IMR-90 (cell line): ENCODE measurements around the gene PLCH2. TPM values are rescaled to one million over a fixed set of nuclear protein-coding genes. Genes with fewer than 3 reads are reported as not detected.

Source experiments
- ATAC-seq: fragments of 200-7000 bp; cut with Tn5 transposase; 2 replicates; pipeline ENCODE4 v1.9.1; 2020; ENCODE audit warnings: low read depth, mild to moderate bottlenecking, moderate library complexity
- BruUV-seq: library from RNA; stranded (reverse); fragments of 400-500 nt; replicated peaks from 2 replicates; lab custom pipeline; 2021; lab: Mats Ljungman, UMichigan
- CTCF ChIA-PET: fragments of 300-600 bp; formaldehyde crosslinking; extraction: SDS; loops from one replicate; lab custom pipeline; 2021; ENCODE audit warnings: antibody characterized with exemption; lab: Yijun Ruan, JAX
- POLR2A ChIA-PET: fragments of 300-600 bp; sonication (Branson Sonifier 250); formaldehyde crosslinking; loops from one replicate; lab custom pipeline; 2022; ENCODE audit warnings: antibody characterized with exemption; ENCODE audit not compliant: unreplicated experiment; lab: Charles Lee
- DNase-seq: peaks from one replicate; pipeline ENCODE4 v3.0.0; 2013
- H2AFZ ChIP-seq: replicated peaks from 2 replicates; pipeline ENCODE3; 2013; ENCODE audit warnings: low read length, mild to moderate bottlenecking; ENCODE audit not compliant: poor library complexity
- H2AK5ac ChIP-seq: 2 replicates; pipeline ENCODE4 v1.6.1; 2013; ENCODE audit warnings: low read depth, low read length, inconsistent platforms
- H2AK9ac ChIP-seq: replicated peaks from 2 replicates; pipeline ENCODE3; 2013; ENCODE audit warnings: mild to moderate bottlenecking, low read depth, low read length, moderate library complexity; ENCODE audit not compliant: poor library complexity
- H2BK120ac ChIP-seq: 2 replicates; pipeline ENCODE4 v1.6.1; 2013; ENCODE audit warnings: low read depth, low read length, inconsistent platforms
- H2BK15ac ChIP-seq: 3 replicates; pipeline ENCODE4 v1.6.1; 2013; ENCODE audit warnings: low read depth, low read length, inconsistent platforms
- H2BK20ac ChIP-seq: 2 replicates; pipeline ENCODE4 v1.6.1; 2013; ENCODE audit warnings: low read depth, mild to moderate bottlenecking, inconsistent platforms, low read length, moderate library complexity
- H2BK5ac ChIP-seq: 2 replicates; pipeline ENCODE4 v1.6.1; 2013; ENCODE audit warnings: mild to moderate bottlenecking, low read depth, low read length, inconsistent platforms; ENCODE audit not compliant: poor library complexity, severe bottlenecking
- H3K14ac ChIP-seq: replicated peaks from 2 replicates; pipeline ENCODE4 v1.6.1; 2013; ENCODE audit warnings: low read depth, low read length, inconsistent platforms
- H3K18ac ChIP-seq: 2 replicates; pipeline ENCODE4 v1.6.1; 2013; ENCODE audit warnings: low read depth, low read length, control low read depth
- H3K23ac ChIP-seq: 2 replicates; pipeline ENCODE4 v1.6.1; 2013; ENCODE audit warnings: low read depth, low read length, inconsistent platforms
- H3K27ac ChIP-seq: 2 replicates; pipeline ENCODE4 v1.5.1; 2013; ENCODE audit warnings: mild to moderate bottlenecking, control low read depth, low read length; ENCODE audit not compliant: insufficient read depth
- H3K27me3 ChIP-seq: 2 replicates; pipeline ENCODE4 v1.6.1; 2013; ENCODE audit warnings: low read length; ENCODE audit not compliant: control insufficient read depth, insufficient read depth
- H3K36me3 ChIP-seq: 2 replicates; pipeline ENCODE4 v1.6.1; 2013; ENCODE audit warnings: low read length, mixed read lengths; ENCODE audit not compliant: control insufficient read depth, insufficient read depth
- H3K4ac ChIP-seq: 2 replicates; pipeline ENCODE4 v1.6.1; 2013; ENCODE audit warnings: low read depth, low read length, inconsistent platforms
- H3K4me1 ChIP-seq: 2 replicates; pipeline ENCODE4 v1.6.1; 2013; ENCODE audit warnings: low read length, mixed read lengths; ENCODE audit not compliant: control insufficient read depth, insufficient read depth
- H3K4me2 ChIP-seq: 2 replicates; pipeline ENCODE4 v1.6.1; 2013; ENCODE audit warnings: low read depth, mild to moderate bottlenecking, control low read depth, low read length, moderate library complexity
- H3K4me3 ChIP-seq: 2 replicates; pipeline ENCODE4 v1.5.1; 2013; ENCODE audit warnings: low read depth, mild to moderate bottlenecking, control low read depth, low read length, moderate library complexity; ENCODE audit not compliant: insufficient read depth
- H3K56ac ChIP-seq: 2 replicates; pipeline ENCODE4 v1.6.1; 2013; ENCODE audit warnings: low read length, inconsistent platforms; ENCODE audit not compliant: insufficient read depth; ENCODE audit errors: extremely low read depth
- H3K79me1 ChIP-seq, 2 experiments: 2 replicates each; pipeline ENCODE4 v1.6.1; 2013; ENCODE audit warnings: low read length in 2 of 2, inconsistent platforms in 1 of 2, low read depth in 1 of 2
- H3K9ac ChIP-seq: 2 replicates; pipeline ENCODE4 v1.6.1; 2013; ENCODE audit warnings: low read depth, low read length, control low read depth
- H3K9me1 ChIP-seq: 2 replicates; pipeline ENCODE4 v1.6.1; 2013; ENCODE audit warnings: low read length, inconsistent platforms; ENCODE audit not compliant: insufficient read depth
- H3K9me3 ChIP-seq: 2 replicates; pipeline ENCODE4 v1.6.1; 2013; ENCODE audit warnings: low read length; ENCODE audit not compliant: control insufficient read depth, insufficient read depth
- H4K20me1 ChIP-seq: 2 replicates; pipeline ENCODE4 v1.6.1; 2013; ENCODE audit warnings: low read length, inconsistent platforms; ENCODE audit not compliant: insufficient read depth
- H4K5ac ChIP-seq: 2 replicates; pipeline ENCODE4 v1.6.1; 2013; ENCODE audit warnings: mild to moderate bottlenecking, low read depth, low read length, control low read depth
- H4K8ac ChIP-seq, 2 experiments: 2 replicates each; pipeline ENCODE4 v1.6.1; 2013; ENCODE audit warnings: low read depth in 2 of 2, low read length in 2 of 2, control low read depth in 1 of 2, inconsistent platforms in 1 of 2
- H4K91ac ChIP-seq: 2 replicates; pipeline ENCODE4 v1.6.1; 2013; ENCODE audit warnings: low read depth, low read length, inconsistent platforms; ENCODE audit not compliant: insufficient read depth
- CTCF ChIP-seq: conservative IDR thresholded peaks from 2 replicates; pipeline ENCODE4 v1.5.1; 2012; ENCODE audit warnings: mild to moderate bottlenecking, low read depth, low read length, improper control_type of control experiment
- FOS ChIP-seq: fragments of 150-350 bp; IDR thresholded peaks from 2 replicates; pipeline ENCODE4 v1.6.1; 2016; ENCODE audit warnings: low read depth, low read length
- MAFK ChIP-seq: IDR thresholded peaks from 2 replicates; pipeline ENCODE4 v1.6.1; 2012; ENCODE audit warnings: low read depth, low read length, improper control_type of control experiment
- RCOR1 ChIP-seq: IDR thresholded peaks from 2 replicates; pipeline ENCODE4 v1.6.1; 2012; ENCODE audit warnings: mild to moderate bottlenecking, low read length, improper control_type of control experiment; ENCODE audit not compliant: insufficient replicate concordance
- SMC3 ChIP-seq: fragments of 150-350 bp; IDR thresholded peaks from 2 replicates; pipeline ENCODE4 v1.6.1; 2016; ENCODE audit warnings: low read depth, mild to moderate bottlenecking, antibody characterized with exemption, low read length, moderate library complexity
- WGBS, 2 experiments: methylation state at CpG; one replicate each; pipeline versions ENCODE4 v1.1.5 to v1.1.7; 2013; ENCODE audit warnings: missing lambda C conversion rate in 2 of 2; ENCODE audit not compliant: insufficient read length in 1 of 2; ENCODE audit errors: extremely low coverage in 2 of 2; 5-methylcytosine and 5-hydroxymethylcytosine counted together
- dilution Hi-C: fragments of 300-500 bp; cut with HindIII; formaldehyde crosslinking; loops from one replicate; pipeline ENCODE4 v1.14.3; 2018; ENCODE audit warnings: low sequenced_read_pairs; ENCODE audit not compliant: unreplicated experiment
- in situ Hi-C: fragments of 300-500 bp; cut with MboI; formaldehyde crosslinking; loops from 3 replicates; pipeline ENCODE4 v1.14.3; 2019; ENCODE audit warnings: low sequenced_read_pairs, inconsistent platforms, mixed read lengths
- intact Hi-C: fragments of 100-400 bp; cut with micrococcal nuclease; formaldehyde crosslinking; loops from 2 replicates; pipeline ENCODE4 v1.10.0; 2022
- polyA plus RNA-seq, 3 experiments: library from polyadenylated mRNA; depleted of rRNA; stranded (reverse); fragments of >200 nt; gene quantifications; 2 replicates each; pipeline ENCODE4 v1.2.3, GENCODE V29; 2012; ENCODE audit warnings: low replicate concordance in 1 of 3
- total RNA-seq: library from RNA; depleted of rRNA; stranded (reverse); fragments of >200 nt; gene quantifications from 2 replicates; pipeline ENCODE4 v1.2.3, GENCODE V29; 2012

The PLCH2 gene
- total and polyA plus RNA-seq, 2 of the 4 experiments (the other 2 are of a cell fraction) = 0.18 to 1.9 TPM

GRCh38 chr1:2509589-2509988 is 33.5 kb downstream of the PLCH2 start:
- BruUV-seq = no TSS peak
- ChIA-PET POLR2A (no interaction called here), CTCF (no interaction called here)
- Histone ChIP-seq H3K18ac (no peak overlapping the region), H2AK9ac (no peak overlapping the region), H2BK20ac (no peak overlapping the region), H3K27ac (no peak overlapping the region), H2BK5ac (no peak overlapping the region), H4K8ac (no peak overlapping the region), H3K9me3 (no peaks in the 10 kb centered on the region), H3K14ac (no peak overlapping the region), H3K9me1 (no peaks in the 10 kb centered on the region), H2AK5ac (no peak overlapping the region), H3K4me1 (peaks cover 1% of the 10 kb centered on the region; the same call in 1 of the 2 replicates), H3K36me3 (peaks cover 54% of the 10 kb centered on the region), H2BK15ac (no peak overlapping the region), H2AFZ (no peak overlapping the region), H3K4ac (no peak overlapping the region), H3K23ac (no peak overlapping the region), H3K56ac (no peak overlapping the region), H4K20me1 (peaks cover 3% of the 10 kb centered on the region; the same call in 1 of the 2 replicates), H3K9ac (no peak overlapping the region), H4K5ac (no peak overlapping the region), H3K79me1 (peaks cover 0 to 6% of the 10 kb centered on the region in 2 experiments; a peak in 1 of 4 replicates), H4K91ac (no peak overlapping the region), H3K4me2 (no peak overlapping the region), H2BK120ac (no peak overlapping the region), H3K27me3 (peaks cover 2% of the 10 kb centered on the region; the same call in 1 of the 2 replicates), H3K4me3 (no peak overlapping the region)
- intact Hi-C loops (no loop called here), dilution Hi-C loops (no loop called here), in situ Hi-C loops (no loop called here)
- no peak for TF ChIP-seq MAFK
- TF ChIP-seq CTCF = no peak
- no peak for TF ChIP-seq SMC3
- no peak for TF ChIP-seq RCOR1
- no peak for TF ChIP-seq FOS
- ATAC-seq = no peak
- 88% methylated on average over 4 of the region's 11 CpGs; no CpG with 5 or more reads in 1 of the 2 experiments for WGBS, 2 experiments
- no peak for DNase-seq
